WTC11 (cell line): Measurements from ENCODE around the gene AMMECR1. TPM values are rescaled to one million over a fixed set of nuclear protein-coding genes. Genes with fewer than 3 reads are reported as not detected.

Experiments used
- ATAC-seq: fragments of 200-7000 bp; cut with Tn5 transposase; 2 replicates; pipeline ENCODE4 v1.10.0; 2021; ENCODE audit warnings: mild to moderate bottlenecking, moderate library complexity
- CTCF ChIA-PET: fragments of 300-600 bp; sonication (Branson Sonifier 250); formaldehyde crosslinking; loops from one replicate; lab custom pipeline; 2021; ENCODE audit warnings: antibody characterized with exemption; lab: Charles Lee
- POLR2A ChIA-PET: fragments of 350-600 bp; sonication (Branson Sonifier 250); formaldehyde crosslinking; loops from one replicate; lab custom pipeline; 2021; ENCODE audit warnings: antibody characterized with exemption; lab: Charles Lee
- DNase-seq: peaks from one replicate; pipeline ENCODE4 v3.0.0; 2021; ENCODE audit warnings: low spot score
- H3K27ac Mint-ChIP-seq: 2 replicates; pipeline ENCODE4 v1.8.0; 2021; ENCODE audit warnings: mixed read lengths
- H3K27me3 Mint-ChIP-seq: 2 replicates; pipeline ENCODE4 v1.8.0; 2021; ENCODE audit warnings: low read depth, mild to moderate bottlenecking, moderate library complexity, mixed read lengths
- H3K36me3 Mint-ChIP-seq: 2 replicates; pipeline ENCODE4 v1.8.0; 2021; ENCODE audit warnings: mixed read lengths
- H3K4me1 Mint-ChIP-seq: 2 replicates; pipeline ENCODE4 v1.8.0; 2022; ENCODE audit warnings: mixed read lengths
- H3K4me3 Mint-ChIP-seq: 2 replicates; pipeline ENCODE4 v1.8.0; 2021; ENCODE audit warnings: mild to moderate bottlenecking, moderate library complexity, mixed read lengths
- H3K9me3 Mint-ChIP-seq: 2 replicates; pipeline ENCODE4 v1.8.0; 2021; ENCODE audit warnings: mixed read lengths
- AR ChIP-seq: fragments of 250-450 bp; sonication (Bioruptor Pico); IDR thresholded peaks from 2 replicates; pipeline ENCODE4 v1.9.0; 2021; ENCODE audit warnings: mild to moderate bottlenecking
- CBFB ChIP-seq: sonication (generic); formaldehyde crosslinking; IDR thresholded peaks from 2 replicates; pipeline ENCODE4 v1.8.1; 2022; ENCODE audit warnings: mild to moderate bottlenecking, low read depth, missing genetic modification reagents
- E2F4 ChIP-seq: sonication (generic); formaldehyde crosslinking; IDR thresholded peaks from 2 replicates; pipeline ENCODE4 v1.8.1; 2022; ENCODE audit warnings: low read depth, mild to moderate bottlenecking, moderate library complexity, missing genetic modification reagents, borderline replicate concordance
- ESRRA ChIP-seq: sonication (generic); formaldehyde crosslinking; IDR thresholded peaks from 2 replicates; pipeline ENCODE4 v1.8.1; 2022; ENCODE audit warnings: mild to moderate bottlenecking, missing genetic modification reagents, borderline replicate concordance
- GRHL2 ChIP-seq: fragments of 250-450 bp; sonication (Bioruptor Pico); IDR thresholded peaks from 2 replicates; pipeline ENCODE4 v1.8.0; 2022; ENCODE audit warnings: mild to moderate bottlenecking, moderate library complexity; ENCODE audit not compliant: insufficient replicate concordance, severe bottlenecking
- HMGXB4 ChIP-seq: sonication (generic); formaldehyde crosslinking; IDR thresholded peaks from 2 replicates; pipeline ENCODE4 v1.8.1; 2023; ENCODE audit warnings: mild to moderate bottlenecking, moderate library complexity, missing genetic modification reagents
- MAX ChIP-seq: sonication (generic); formaldehyde crosslinking; IDR thresholded peaks from 2 replicates; pipeline ENCODE4 v1.8.0; 2022; ENCODE audit warnings: mild to moderate bottlenecking, missing genetic modification reagents
- NFATC4 ChIP-seq: fragments of 250-450 bp; sonication (Bioruptor Pico); IDR thresholded peaks from 2 replicates; pipeline ENCODE4 v1.9.0; 2021; ENCODE audit warnings: mild to moderate bottlenecking
- PRDM15 ChIP-seq: sonication (generic); formaldehyde crosslinking; IDR thresholded peaks from 2 replicates; pipeline ENCODE4 v1.8.0; 2022; ENCODE audit warnings: missing genetic modification reagents
- SOX15 ChIP-seq: fragments of 250-450 bp; sonication (Bioruptor Pico); IDR thresholded peaks from 2 replicates; pipeline ENCODE4 v1.9.0; 2021; ENCODE audit warnings: mild to moderate bottlenecking
- TCF7 ChIP-seq: sonication (generic); formaldehyde crosslinking; IDR thresholded peaks from 2 replicates; pipeline ENCODE4 v1.8.0; 2022; ENCODE audit warnings: mild to moderate bottlenecking, low read depth, missing genetic modification reagents, moderate library complexity
- TEAD1 ChIP-seq: sonication (generic); formaldehyde crosslinking; IDR thresholded peaks from 2 replicates; pipeline ENCODE4 v1.8.0; 2022; ENCODE audit warnings: mild to moderate bottlenecking, missing genetic modification reagents
- ZBTB21 ChIP-seq: sonication (generic); formaldehyde crosslinking; IDR thresholded peaks from 2 replicates; pipeline ENCODE4 v1.8.1; 2023; ENCODE audit warnings: mild to moderate bottlenecking, missing genetic modification reagents, borderline replicate concordance
- ZNF281 ChIP-seq: sonication (generic); formaldehyde crosslinking; IDR thresholded peaks from 2 replicates; pipeline ENCODE4 v1.8.0; 2023; ENCODE audit warnings: mild to moderate bottlenecking, missing genetic modification reagents
- ZNF423 ChIP-seq: fragments of 250-450 bp; sonication (Bioruptor Pico); IDR thresholded peaks from 2 replicates; pipeline ENCODE4 v2.1.2; 2022; ENCODE audit warnings: mild to moderate bottlenecking, moderate library complexity
- ZNF671 ChIP-seq: fragments of 250-450 bp; sonication (Bioruptor Pico); IDR thresholded peaks from 2 replicates; pipeline ENCODE4 v1.8.0; 2021; ENCODE audit warnings: mild to moderate bottlenecking
- ZSCAN18 ChIP-seq: fragments of 250-450 bp; sonication (Bioruptor Pico); IDR thresholded peaks from 2 replicates; pipeline ENCODE4 v2.1.2; 2022; ENCODE audit warnings: mild to moderate bottlenecking, moderate library complexity
- total RNA-seq: library from RNA; stranded (reverse); gene quantifications from 3 replicates; pipeline ENCODE4 v1.2.3, GENCODE V29; 2021

Gene AMMECR1
- total RNA-seq, 1 experiment from 2014 or later, result 18.1 TPM

GRCh38 chrX:110214684-110215083, 103.2 kb downstream of the AMMECR1 start:
- H3K27me3 Mint-ChIP-seq, result no peaks in the 10 kb centered on the region
- no peak for DNase-seq
- peaks cover 8% of the 10 kb centered on the region for H3K4me1 Mint-ChIP-seq
- no peaks in the 10 kb centered on the region for H3K9me3 Mint-ChIP-seq
- no peak overlapping the region for H3K27ac Mint-ChIP-seq
- no peak overlapping the region for H3K4me3 Mint-ChIP-seq
- no peak for ATAC-seq
- TF ChIP-seq ZSCAN18 (no peak), NFATC4 (CRISPR knock-in tag) (no peak), TEAD1 (CRISPR knock-in tag) (no peak), TCF7 (CRISPR knock-in tag) (no peak)
- CTCF ChIA-PET, result no interaction called here
- H3K36me3 Mint-ChIP-seq, result no peaks in the 10 kb centered on the region
- POLR2A ChIA-PET, result no interaction called here

GRCh38 chrX:110213183-110213582, 104.7 kb downstream of the AMMECR1 start:
- H3K4me3 Mint-ChIP-seq, result no peak overlapping the region
- CTCF ChIA-PET, result no interaction called here

GRCh38 chrX:110212299-110212698, 105.6 kb downstream of the AMMECR1 start:
- no peak overlapping the region for H3K27ac Mint-ChIP-seq
- TF ChIP-seq PRDM15 (CRISPR knock-in tag), result no peak
- no peak for TF ChIP-seq ZNF281 (CRISPR knock-in tag)
- TF ChIP-seq CBFB (CRISPR knock-in tag), result no peak
- no peak for TF ChIP-seq ESRRA (CRISPR knock-in tag)
- TF ChIP-seq E2F4 (CRISPR knock-in tag), result no peak
- no peak for TF ChIP-seq ZNF423 (CRISPR knock-in tag)
- no peak for TF ChIP-seq AR (CRISPR knock-in tag)
- TF ChIP-seq HMGXB4 (CRISPR knock-in tag), result no peak
- no peak for TF ChIP-seq MAX (CRISPR knock-in tag)
- TF ChIP-seq ZBTB21 (CRISPR knock-in tag), result no peak
- no peak for TF ChIP-seq ZNF671 (CRISPR knock-in tag)
- peaks cover 8% of the 10 kb centered on the region for H3K4me1 Mint-ChIP-seq
- CTCF ChIA-PET, result no interaction called here
- POLR2A ChIA-PET, result no interaction called here
- ATAC-seq (peak; percentile 44; the same call in 1 of the 2 replicates), DNase-seq (no peak)
- H3K4me3 Mint-ChIP-seq, result no peak overlapping the region
- no peaks in the 10 kb centered on the region for H3K36me3 Mint-ChIP-seq
- H3K27me3 Mint-ChIP-seq, result no peaks in the 10 kb centered on the region
- H3K9me3 Mint-ChIP-seq, result no peaks in the 10 kb centered on the region

More at GRCh38 chrX:110213183-110213582, 104.7 kb downstream of the AMMECR1 start:
- H3K9me3 Mint-ChIP-seq, result no peaks in the 10 kb centered on the region
- H3K4me1 Mint-ChIP-seq, result peaks cover 8% of the 10 kb centered on the region
- ATAC-seq, result no peak
- TF ChIP-seq GRHL2 (CRISPR knock-in tag) (no peak), SOX15 (no peak)
- POLR2A ChIA-PET, result no interaction called here
- no peaks in the 10 kb centered on the region for H3K27me3 Mint-ChIP-seq
- no peak overlapping the region for H3K27ac Mint-ChIP-seq
- no peaks in the 10 kb centered on the region for H3K36me3 Mint-ChIP-seq
- DNase-seq, result no peak
